T-helper 22 cell (primary cell): ENCODE data around the gene KRTAP10-2.
"Not testable (repeated sequence)": the region's sequence is repeated elsewhere in the genome, so short reads cannot be mapped to it uniquely, and the experiment has no call there.

Experiments
- DNase-seq: peaks from one replicate; pipeline ENCODE4 v3.0.0-alpha.2; 2020; ENCODE audit warnings: low read depth

KRTAP10-2 gene

GRCh38 chr21:44551340-44551961 is at the start of gene KRTAP10-2:
KRTAP10-2 (minus strand) TSS chr21:44551505; CDS start chr21:44551458, 47 bp downstream.
- no peak for DNase-seq

- not testable (repeated sequence) for DNase-seq
Observed at GRCh38 chr21:44601091-44601490, 49.8 kb upstream of the KRTAP10-2 start.

- not testable (repeated sequence) for DNase-seq
Observed at GRCh38 chr21:44600118-44600978, 49.0 kb upstream of the KRTAP10-2 start, which contains the start of gene KRTAP10-7. KRTAP10-7 (plus strand) TSS chr21:44600597; CDS start chr21:44600622, 25 bp downstream.

GRCh38 chr21:44599264-44600029 is 48.1 kb upstream of the KRTAP10-2 start:
- no peak for DNase-seq

- DNase-seq = no peak
Observed at GRCh38 chr21:44598061-44598460, 46.8 kb upstream of the KRTAP10-2 start.

- DNase-seq = no peak
Observed at GRCh38 chr21:44596068-44596725, 44.9 kb upstream of the KRTAP10-2 start.

- no peak for DNase-seq
Observed at GRCh38 chr21:44595524-44595923, 44.2 kb upstream of the KRTAP10-2 start.

GRCh38 chr21:44594406-44594916 is 43.2 kb upstream of the KRTAP10-2 start:
- DNase-seq = no peak

GRCh38 chr21:44593598-44594405 is 42.5 kb upstream of the KRTAP10-2 start:
- no peak for DNase-seq

GRCh38 chr21:44592446-44593311 is 41.4 kb upstream of the KRTAP10-2 start, which contains the start of gene KRTAP10-6:
KRTAP10-6 (minus strand) TSS chr21:44592505; CDS start chr21:44592484, 21 bp downstream.
- no peak for DNase-seq

- not testable (repeated sequence) for DNase-seq
Observed at GRCh38 chr21:44591801-44592130, 40.5 kb upstream of the KRTAP10-2 start.

- not testable (repeated sequence) for DNase-seq
Observed at GRCh38 chr21:44590897-44591800, 39.8 kb upstream of the KRTAP10-2 start.

- no peak for DNase-seq
Observed at GRCh38 chr21:44590311-44590721, 39.0 kb upstream of the KRTAP10-2 start.

- DNase-seq = no peak
Observed at GRCh38 chr21:44589586-44590305, 38.4 kb upstream of the KRTAP10-2 start.

- DNase-seq = no peak
Observed at GRCh38 chr21:44589094-44589493, 37.8 kb upstream of the KRTAP10-2 start.

- no peak for DNase-seq
Observed at GRCh38 chr21:44585892-44586291, 34.6 kb upstream of the KRTAP10-2 start.

- no peak for DNase-seq
Observed at GRCh38 chr21:44583800-44584147, 32.5 kb upstream of the KRTAP10-2 start.
